Mucosa of stomach (tissue), 1 donor: ENCODE measurements around the gene UBR1.
"Not testable (repeated sequence)": the region's sequence is repeated elsewhere in the genome, so short reads cannot be mapped to it uniquely, and the experiment has no call there.

Experiments used
- H3K27me3 ChIP-seq: one replicate; pipeline ENCODE4 v1.7.0; 2013; ENCODE audit warnings: mild to moderate bottlenecking, low read length; ENCODE audit not compliant: control insufficient read depth, insufficient read depth
- H3K36me3 ChIP-seq: one replicate; pipeline ENCODE4 v1.7.0; 2013; ENCODE audit warnings: low read length; ENCODE audit not compliant: control insufficient read depth, insufficient read depth
- H3K4me1 ChIP-seq: one replicate; pipeline ENCODE4 v1.7.0; 2013; ENCODE audit warnings: mild to moderate bottlenecking, low read length; ENCODE audit not compliant: control insufficient read depth, insufficient read depth
- H3K4me3 ChIP-seq: one replicate; pipeline ENCODE4 v1.7.0; 2013; ENCODE audit warnings: low read length
- H3K9ac ChIP-seq: one replicate; pipeline ENCODE4 v1.7.0; 2013; ENCODE audit warnings: mild to moderate bottlenecking, low read length, moderate library complexity
- H3K9me3 ChIP-seq: one replicate; pipeline ENCODE4 v1.7.0; 2013; ENCODE audit warnings: mild to moderate bottlenecking, low read length, moderate library complexity; ENCODE audit not compliant: control insufficient read depth
- donor health status: Pancreatic carcinoma.

Gene UBR1

GRCh38 chr15:43035240-43035639 lies 70.6 kb downstream of the UBR1 start:
- not testable (repeated sequence) for H3K27me3 ChIP-seq, H3K4me3 ChIP-seq, H3K36me3 ChIP-seq, H3K4me1 ChIP-seq, H3K9ac ChIP-seq, H3K9me3 ChIP-seq

GRCh38 chr15:43029476-43029875 lies 76.4 kb downstream of the UBR1 start:
- Histone ChIP-seq H3K4me1 (no peaks in the 10 kb centered on the region), H3K4me3 (no peak overlapping the region), H3K27me3 (no peaks in the 10 kb centered on the region), H3K9me3 (no peaks in the 10 kb centered on the region), H3K36me3 (no peaks in the 10 kb centered on the region), H3K9ac (no peak overlapping the region)

- Histone ChIP-seq H3K9ac (no peak overlapping the region), H3K4me1 (no peaks in the 10 kb centered on the region), H3K4me3 (no peak overlapping the region), H3K27me3 (no peaks in the 10 kb centered on the region), H3K36me3 (no peaks in the 10 kb centered on the region), H3K9me3 (no peaks in the 10 kb centered on the region)
These were observed 80.7 kb downstream of the UBR1 start for GRCh38 chr15:43025150-43025549.

- H3K4me3 ChIP-seq, H3K36me3 ChIP-seq, H3K27me3 ChIP-seq, H3K9ac ChIP-seq, H3K9me3 ChIP-seq, H3K4me1 ChIP-seq: not testable (repeated sequence)
These were observed 91.2 kb downstream of the UBR1 start for GRCh38 chr15:43014671-43015070.

DNA sequence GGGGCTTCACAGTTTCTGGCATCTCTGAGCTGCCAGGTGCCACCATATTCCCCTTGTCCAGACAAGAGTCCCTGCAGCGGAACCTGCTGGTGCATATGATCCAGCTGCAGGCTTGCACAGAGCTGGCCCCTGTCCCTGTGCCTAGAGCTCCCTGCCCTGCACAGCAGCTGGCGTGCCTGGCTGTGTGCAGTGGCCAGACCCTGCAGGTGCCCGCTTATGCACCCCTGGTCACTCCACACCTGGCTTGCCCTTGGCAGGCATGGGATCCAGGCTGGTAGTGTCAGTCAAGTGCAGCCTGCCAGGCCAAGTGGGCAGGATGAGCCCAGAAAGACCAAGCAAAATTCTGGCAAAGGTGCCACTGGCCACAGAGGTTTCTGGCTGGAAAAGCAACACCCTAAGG lies 96.6 kb downstream of the UBR1 start:
- Histone ChIP-seq H3K9ac (no peak overlapping the region), H3K27me3 (no peaks in the 10 kb centered on the region), H3K36me3 (no peaks in the 10 kb centered on the region), H3K4me1 (no peaks in the 10 kb centered on the region), H3K9me3 (no peaks in the 10 kb centered on the region), H3K4me3 (no peak overlapping the region)

- no peaks in the 10 kb centered on the region for H3K36me3 ChIP-seq
- no peak overlapping the region for H3K9ac ChIP-seq
- no peaks in the 10 kb centered on the region for H3K9me3 ChIP-seq
- no peak overlapping the region for H3K4me3 ChIP-seq
- no peaks in the 10 kb centered on the region for H3K4me1 ChIP-seq
- no peaks in the 10 kb centered on the region for H3K27me3 ChIP-seq
These were observed 97.7 kb downstream of the UBR1 start for GRCh38 chr15:43008150-43008549.

GRCh38 chr15:43007551-43007950 lies 98.3 kb downstream of the UBR1 start:
- no peaks in the 10 kb centered on the region for H3K9me3 ChIP-seq
- no peak overlapping the region for H3K9ac ChIP-seq
- H3K36me3 ChIP-seq = no peaks in the 10 kb centered on the region
- no peak overlapping the region for H3K4me3 ChIP-seq
- no peaks in the 10 kb centered on the region for H3K27me3 ChIP-seq
- no peaks in the 10 kb centered on the region for H3K4me1 ChIP-seq

- H3K9ac ChIP-seq = no peak overlapping the region
- H3K27me3 ChIP-seq = no peaks in the 10 kb centered on the region
- no peak overlapping the region for H3K4me3 ChIP-seq
- H3K36me3 ChIP-seq = no peaks in the 10 kb centered on the region
- no peaks in the 10 kb centered on the region for H3K4me1 ChIP-seq
- no peaks in the 10 kb centered on the region for H3K9me3 ChIP-seq
These were observed 98.8 kb downstream of the UBR1 start for GRCh38 chr15:43006991-43007390.

DNA sequence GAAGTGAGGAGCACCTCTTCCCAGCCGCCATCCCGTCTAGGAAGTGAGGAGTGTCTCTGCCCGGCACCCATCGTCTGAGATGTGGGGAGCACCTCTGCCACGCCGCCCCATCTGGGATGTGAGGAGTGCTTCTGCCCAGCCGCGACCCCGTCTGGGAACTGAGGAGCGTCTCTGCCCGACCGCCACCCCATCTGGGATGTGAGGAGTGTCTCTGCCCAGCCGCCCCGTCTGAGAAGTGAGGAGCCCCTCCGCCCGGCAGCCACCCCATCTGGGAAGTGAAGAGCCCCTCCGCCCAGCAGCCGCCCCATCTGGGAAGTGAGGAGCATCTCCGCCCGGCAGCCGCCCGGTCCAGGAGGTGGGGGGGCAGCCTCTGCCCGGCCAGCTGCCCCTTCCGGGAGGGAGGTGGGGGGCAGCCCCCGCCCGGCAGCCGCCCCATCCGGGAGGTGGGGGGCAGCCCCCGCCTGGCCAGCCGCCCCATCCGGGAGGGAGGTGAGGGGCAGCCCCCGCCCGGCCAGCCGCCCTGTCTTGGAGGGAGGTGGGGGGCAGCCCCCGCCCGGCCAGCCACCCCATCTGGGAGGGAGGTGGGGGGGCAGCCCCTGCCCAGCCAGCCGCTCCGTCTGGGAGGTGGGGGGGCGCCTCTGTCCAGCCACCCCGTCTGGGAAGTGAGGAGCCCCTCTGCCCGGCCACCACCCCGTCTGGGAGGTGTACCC lies 100.8 kb downstream of the UBR1 start:
- H3K4me1 ChIP-seq, H3K27me3 ChIP-seq, H3K36me3 ChIP-seq, H3K9me3 ChIP-seq, H3K9ac ChIP-seq, H3K4me3 ChIP-seq: not testable (repeated sequence)

- Histone ChIP-seq H3K9ac (no peak overlapping the region), H3K9me3 (no peaks in the 10 kb centered on the region), H3K4me1 (no peaks in the 10 kb centered on the region), H3K4me3 (no peak overlapping the region), H3K36me3 (no peaks in the 10 kb centered on the region), H3K27me3 (no peaks in the 10 kb centered on the region)
These were observed 106.5 kb downstream of the UBR1 start for GRCh38 chr15:42999201-42999779.

GRCh38 chr15:42996871-42997270 lies 109.0 kb downstream of the UBR1 start:
- no peak overlapping the region for H3K4me3 ChIP-seq
- H3K36me3 ChIP-seq = no peaks in the 10 kb centered on the region
- H3K27me3 ChIP-seq = no peaks in the 10 kb centered on the region

DNA sequence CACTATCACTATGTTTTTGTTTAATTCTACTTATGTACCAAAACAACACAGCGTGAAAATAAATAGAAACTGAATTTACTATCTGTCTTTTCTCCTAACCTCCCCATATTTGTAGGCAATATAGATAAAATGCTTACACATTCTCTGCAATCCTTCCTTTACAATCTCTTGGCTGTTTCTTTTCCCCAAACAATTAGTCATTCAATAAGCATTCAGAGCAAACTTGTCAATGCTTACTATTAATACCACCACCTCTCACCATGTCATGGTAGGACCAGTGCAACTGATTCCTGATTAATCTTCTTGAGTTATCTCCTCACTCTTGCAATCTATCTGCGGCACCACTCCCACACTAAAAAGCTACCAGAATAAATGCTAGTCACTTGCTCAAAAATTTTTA lies 111.3 kb downstream of the UBR1 start:
- no peaks in the 10 kb centered on the region for H3K36me3 ChIP-seq

More at GRCh38 chr15:42996871-42997270, 109.0 kb downstream of the UBR1 start:
- H3K9ac ChIP-seq = no peak overlapping the region
- H3K4me1 ChIP-seq = no peaks in the 10 kb centered on the region
- no peaks in the 10 kb centered on the region for H3K9me3 ChIP-seq

GRCh38 chr15:42992626-42993025 lies 113.2 kb downstream of the UBR1 start:
- Histone ChIP-seq H3K9ac (no peak overlapping the region), H3K27me3 (no peaks in the 10 kb centered on the region), H3K36me3 (no peaks in the 10 kb centered on the region), H3K4me3 (no peak overlapping the region), H3K9me3 (no peaks in the 10 kb centered on the region), H3K4me1 (no peaks in the 10 kb centered on the region)

More for the DNA sequence above, 111.3 kb downstream of the UBR1 start:
- Histone ChIP-seq H3K9me3 (no peaks in the 10 kb centered on the region), H3K4me1 (no peaks in the 10 kb centered on the region), H3K4me3 (no peak overlapping the region), H3K27me3 (no peaks in the 10 kb centered on the region), H3K9ac (no peak overlapping the region)
